HG02981 (cell line): ENCODE data around the gene SUGCT.

Experiments
- ATAC-seq: cut with Tn5 transposase; IDR thresholded peaks from one replicate; pipeline ENCODE4 v1.9.1; 2021; ENCODE audit warnings: mild to moderate bottlenecking, moderate library complexity; ENCODE audit not compliant: unreplicated experiment

The SUGCT gene

DNA sequence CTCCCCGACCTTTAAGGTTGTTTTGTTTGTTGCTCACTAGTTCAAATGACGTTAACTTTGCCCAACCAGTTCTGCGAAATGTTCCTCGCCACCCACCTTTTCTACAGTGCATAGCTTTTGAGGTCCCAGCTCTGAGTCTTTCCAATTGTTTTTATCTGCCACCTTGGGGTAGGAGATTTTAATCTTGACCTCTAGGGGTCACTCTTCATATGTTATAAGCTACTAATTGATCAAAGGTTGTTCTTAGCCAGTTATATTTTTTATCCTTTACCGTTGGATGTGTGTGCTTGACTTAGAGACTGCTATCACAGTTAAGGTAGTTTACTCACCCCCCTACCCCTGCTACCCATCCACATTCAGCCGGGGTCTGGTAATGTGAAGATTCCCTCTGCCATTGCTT lies 372.4 kb downstream of the SUGCT start:
- no peak for ATAC-seq

DNA sequence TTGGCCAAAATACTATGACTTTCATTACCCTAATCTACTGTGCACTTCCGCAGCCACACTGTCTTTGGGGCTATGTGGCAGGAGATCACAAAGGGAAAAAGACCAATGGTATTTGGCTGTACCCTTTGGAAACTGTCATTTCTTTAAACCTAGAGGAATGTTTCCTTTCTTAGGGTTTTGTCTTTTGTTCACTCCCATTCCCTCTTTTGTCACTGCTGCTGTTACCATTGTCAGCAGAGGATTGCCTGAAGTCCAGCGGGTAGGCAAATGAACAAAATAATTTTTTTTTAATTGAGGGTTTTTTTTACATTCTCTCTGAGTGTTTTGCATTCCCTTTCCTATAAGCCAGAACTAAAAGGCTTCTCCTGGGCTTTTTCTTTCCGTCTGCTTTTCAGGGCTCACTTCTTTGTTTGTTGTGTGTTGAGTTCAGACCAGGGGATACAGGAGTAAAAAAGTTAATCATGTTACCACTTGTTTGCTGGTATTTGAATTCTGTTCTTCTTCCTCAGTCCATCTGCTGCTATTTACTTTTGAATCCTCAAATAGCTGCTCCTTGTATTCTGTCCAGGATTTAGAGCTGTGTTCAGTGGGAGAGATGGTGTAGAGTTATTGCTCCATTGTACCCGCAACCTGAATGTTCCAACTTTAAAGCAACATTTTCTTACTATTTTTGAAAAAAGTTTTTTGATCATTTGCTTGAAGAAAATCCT lies 374.6 kb downstream of the SUGCT start:
- ATAC-seq = no peak

DNA sequence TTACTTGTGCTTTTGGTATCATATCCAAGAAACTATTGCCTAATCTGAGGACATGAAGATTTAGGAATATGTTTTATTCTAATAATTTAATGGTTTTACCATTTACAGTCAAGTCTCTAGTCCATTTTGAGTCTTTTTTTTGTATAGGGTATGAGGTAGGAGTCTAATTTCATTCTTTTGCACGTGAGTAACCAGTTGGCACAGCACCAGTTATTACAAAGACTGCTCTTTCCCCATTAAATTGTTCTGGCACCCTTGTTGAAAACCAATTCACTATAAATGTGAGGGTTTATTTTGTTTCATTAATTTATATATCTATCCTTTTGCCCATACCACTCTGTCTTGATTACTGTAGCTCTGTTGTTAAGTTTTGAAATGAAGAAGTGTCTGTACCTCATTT lies 381.6 kb downstream of the SUGCT start:
- ATAC-seq = no peak

DNA sequence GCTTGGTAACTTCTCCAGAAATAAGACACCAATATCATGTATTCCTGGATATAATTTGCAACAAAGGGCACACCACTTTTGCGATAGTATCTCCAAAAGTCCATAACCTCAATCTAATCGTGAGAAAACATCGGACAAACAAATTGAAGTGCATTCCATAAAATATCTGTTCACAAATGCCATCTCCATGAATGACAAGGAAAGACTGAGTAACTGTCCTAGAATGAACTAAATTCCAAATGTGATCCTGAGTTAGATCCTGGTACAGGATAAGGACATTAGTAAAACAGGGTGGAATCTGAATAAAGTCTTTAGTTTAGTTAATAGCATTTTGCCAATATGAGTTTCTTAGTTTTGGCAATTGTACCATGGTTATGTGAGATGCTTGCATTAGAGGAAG lies 384.2 kb downstream of the SUGCT start:
- no peak for ATAC-seq

DNA sequence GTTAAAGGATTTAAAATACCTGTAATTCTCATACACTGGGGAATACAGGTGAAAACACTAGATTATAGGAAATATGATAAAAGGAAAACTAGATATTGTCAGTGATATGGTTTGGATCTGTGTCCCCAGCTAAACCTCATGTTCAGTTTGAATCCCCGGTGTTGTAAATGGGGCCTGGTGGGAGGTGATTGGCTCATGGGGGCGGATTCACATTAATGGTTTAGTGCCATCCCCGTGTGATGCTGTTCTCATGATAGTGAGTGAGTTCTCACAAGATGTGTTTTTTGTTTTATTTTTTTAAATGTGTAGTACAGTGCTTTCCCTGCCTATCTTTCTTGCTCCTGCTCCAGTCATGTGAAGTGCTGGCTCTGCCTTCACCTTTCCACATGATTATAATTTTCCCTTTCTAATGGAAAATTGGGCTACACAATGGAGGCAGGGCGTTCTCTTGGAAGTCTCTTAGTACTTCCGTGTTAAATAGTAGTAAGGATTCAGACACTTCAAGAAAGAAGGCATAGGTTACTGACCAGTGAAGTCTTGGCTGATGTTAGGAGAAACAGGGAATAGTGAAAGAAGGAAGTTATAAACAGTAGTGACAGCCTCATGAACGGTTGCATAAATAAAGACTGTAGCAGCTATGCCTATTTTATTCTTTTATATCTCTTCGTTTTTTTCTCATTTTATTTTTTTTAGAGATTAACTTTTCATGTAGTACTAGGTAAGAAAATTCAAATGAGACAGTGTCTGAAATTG lies 386.4 kb downstream of the SUGCT start:
- ATAC-seq = no peak

DNA sequence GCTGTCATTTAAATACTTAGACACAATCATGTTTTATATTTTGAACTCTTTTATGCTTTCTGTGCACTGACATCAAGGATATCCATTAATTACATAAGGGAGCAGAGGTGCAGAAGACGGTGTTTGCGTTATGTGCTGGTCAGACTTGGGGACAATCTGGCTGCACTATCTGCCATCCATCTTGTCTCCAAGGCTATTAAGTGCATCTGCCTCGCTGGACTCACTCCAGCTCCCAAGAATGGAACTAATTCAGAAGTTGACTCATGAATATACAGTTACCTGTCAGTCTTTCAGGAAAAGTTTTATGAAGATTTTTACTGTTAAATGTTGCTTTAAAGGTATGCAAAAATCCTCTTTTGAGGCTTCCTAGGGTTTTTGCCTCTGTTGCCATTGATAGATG lies 391.0 kb downstream of the SUGCT start:
- no peak for ATAC-seq

DNA sequence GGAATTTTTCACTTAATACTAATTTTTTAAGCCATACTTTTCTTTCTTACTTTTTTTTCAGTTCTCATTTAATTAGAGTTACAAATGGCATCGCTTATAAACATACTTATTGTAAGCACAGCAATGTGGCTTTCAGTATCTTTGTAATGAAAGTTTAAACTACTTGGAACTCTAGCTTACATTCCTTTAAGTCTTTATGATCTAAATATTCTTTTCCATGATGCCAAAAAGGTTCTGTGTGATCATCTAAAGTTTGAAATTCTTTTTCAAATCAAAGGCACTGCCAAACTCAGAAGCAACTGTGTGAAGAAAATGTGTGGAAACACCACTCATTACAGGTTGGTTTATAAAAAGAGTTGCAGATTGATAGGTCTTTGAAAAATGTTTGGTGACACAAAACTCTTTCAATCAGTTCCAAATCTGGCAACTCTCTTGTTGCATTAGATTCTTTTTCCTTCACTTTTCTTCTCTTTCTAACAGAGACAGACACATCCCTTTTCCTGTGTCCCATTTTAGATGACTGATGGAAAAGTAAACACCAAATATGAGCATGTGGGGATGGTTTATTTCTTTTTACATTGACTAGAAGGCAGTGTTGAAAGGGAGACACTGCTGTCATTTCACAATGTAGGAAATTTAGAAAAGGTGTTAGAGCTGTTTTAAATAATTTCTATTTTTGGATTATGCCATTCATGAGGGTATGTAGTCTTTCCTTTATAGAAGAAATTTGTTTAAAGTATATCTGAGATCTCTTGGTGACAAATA lies 392.3 kb downstream of the SUGCT start:
- ATAC-seq = no peak

GRCh38 chr7:40527723-40528122 lies 392.9 kb downstream of the SUGCT start:
- ATAC-seq = no peak

GRCh38 chr7:40530292-40530691 lies 395.5 kb downstream of the SUGCT start:
- ATAC-seq = no peak

- ATAC-seq = no peak
Measured at GRCh38 chr7:40531956-40532355, 397.2 kb downstream of the SUGCT start.

- no peak for ATAC-seq
Measured at GRCh38 chr7:40535678-40536077, 400.9 kb downstream of the SUGCT start.

- no peak for ATAC-seq
Measured at GRCh38 chr7:40536421-40536820, 401.6 kb downstream of the SUGCT start.

- ATAC-seq = no peak
Measured at GRCh38 chr7:40538281-40538680, 403.5 kb downstream of the SUGCT start.

GRCh38 chr7:40541336-40541735 lies 406.5 kb downstream of the SUGCT start:
- ATAC-seq = no peak

DNA sequence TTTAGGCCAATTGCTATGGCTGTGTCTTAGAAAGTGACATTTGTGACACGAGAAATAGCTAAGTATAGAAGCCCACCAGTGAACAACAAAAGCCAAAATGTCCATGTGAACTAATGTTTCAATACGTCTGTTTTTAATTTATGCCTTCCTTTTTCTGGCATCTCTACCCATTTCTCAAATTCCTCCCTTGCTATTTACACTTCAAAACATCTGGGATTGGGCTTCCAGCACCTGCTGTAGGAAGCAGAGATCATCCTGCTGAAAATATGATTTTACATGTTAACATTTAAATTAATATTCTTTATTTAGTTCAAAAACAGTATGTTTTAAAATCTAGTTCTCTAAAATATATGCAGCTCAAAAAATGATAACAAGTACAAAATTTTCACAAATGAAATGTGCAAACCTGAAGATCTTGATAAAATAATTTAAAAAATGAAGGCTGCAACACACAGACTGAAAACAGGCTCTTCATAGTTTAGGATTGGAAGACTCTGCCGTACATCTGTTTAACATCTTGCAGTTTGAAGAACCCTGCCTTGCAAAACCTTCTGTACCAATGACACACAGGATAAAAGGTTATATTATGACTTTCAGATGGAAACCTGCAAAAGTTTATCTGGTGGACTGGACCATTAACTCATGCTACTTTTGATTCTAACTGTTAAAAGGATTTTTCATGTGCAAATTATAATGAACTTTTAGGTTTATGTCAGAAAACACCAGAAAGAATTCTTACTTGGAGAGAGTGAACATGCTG lies 408.4 kb downstream of the SUGCT start:
- no peak for ATAC-seq

GRCh38 chr7:40544221-40544723 lies 409.5 kb downstream of the SUGCT start:
- no peak for ATAC-seq

GRCh38 chr7:40544871-40545303 lies 410.1 kb downstream of the SUGCT start:
- ATAC-seq = no peak

DNA sequence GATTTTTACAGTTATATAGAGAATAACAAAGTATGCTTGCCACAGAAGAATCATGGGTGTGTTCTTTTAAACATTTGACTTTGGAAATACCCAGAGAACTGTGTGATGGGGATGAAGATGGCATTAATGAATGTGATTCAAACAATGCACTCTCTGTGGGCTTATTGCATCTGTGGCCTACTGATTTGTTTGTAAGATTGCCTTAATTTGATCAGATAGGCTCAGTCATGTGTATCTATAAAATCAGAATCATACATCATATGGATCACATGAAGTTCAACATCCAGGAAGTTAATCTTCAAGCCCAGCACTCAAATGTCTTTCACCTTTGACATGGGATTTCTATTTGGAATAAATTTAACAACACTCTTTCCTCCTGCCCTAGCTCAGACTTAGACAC lies 410.9 kb downstream of the SUGCT start:
- ATAC-seq = no peak

GRCh38 chr7:40546616-40547501 lies 412.1 kb downstream of the SUGCT start:
- no peak for ATAC-seq
